AG08395 (cell line): Measurements from ENCODE around the gene UBP1.
"Not testable (repeated sequence)": the region's sequence is repeated elsewhere in the genome, so short reads cannot be mapped to it uniquely, and the experiment has no call there.

ENCODE experiments used
- DNase-seq: peaks from one replicate; pipeline ENCODE4 v3.0.0; 2012; ENCODE audit warnings: mixed read lengths, low spot score

UBP1 gene

GRCh38 chr3:33391255-33391995 is 48.8 kb downstream of the UBP1 start:
- no peak for DNase-seq

GRCh38 chr3:33389908-33390307 is 50.3 kb downstream of the UBP1 start:
- DNase-seq, result no peak

- no peak for DNase-seq
Observed at GRCh38 chr3:33388374-33389100, 51.7 kb downstream of the UBP1 start.

- no peak for DNase-seq
Observed at GRCh38 chr3:33386631-33387030, 53.6 kb downstream of the UBP1 start.

GRCh38 chr3:33385423-33385822 is 54.8 kb downstream of the UBP1 start:
- DNase-seq, result no peak

- DNase-seq, result no peak
Observed at GRCh38 chr3:33383951-33384350, 56.3 kb downstream of the UBP1 start.

GRCh38 chr3:33380653-33381052 is 59.6 kb downstream of the UBP1 start:
- DNase-seq, result no peak

- peak; percentile 75 for DNase-seq
Observed at GRCh38 chr3:33377931-33378330, 62.3 kb downstream of the UBP1 start.

- DNase-seq, result no peak
Observed at GRCh38 chr3:33377489-33377888, 62.7 kb downstream of the UBP1 start.

- DNase-seq, result no peak
Observed at GRCh38 chr3:33373082-33373437, 67.1 kb downstream of the UBP1 start.

- peak; percentile 60 for DNase-seq
Observed at GRCh38 chr3:33372218-33373081, 67.8 kb downstream of the UBP1 start.

- no peak for DNase-seq
Observed at GRCh38 chr3:33364531-33365128, 75.6 kb downstream of the UBP1 start.

- no peak for DNase-seq
Observed at GRCh38 chr3:33364060-33364459, 76.1 kb downstream of the UBP1 start.

- no peak for DNase-seq
Observed at GRCh38 chr3:33363113-33363800, 76.9 kb downstream of the UBP1 start.

- DNase-seq, result peak; percentile 55
Observed at GRCh38 chr3:33360136-33360825, 79.9 kb downstream of the UBP1 start.

- no peak for DNase-seq
Observed at GRCh38 chr3:33358172-33358781, 81.9 kb downstream of the UBP1 start.

- DNase-seq, result peak; percentile 41
Observed at GRCh38 chr3:33355611-33356010, 84.6 kb downstream of the UBP1 start.

- no peak for DNase-seq
Observed at GRCh38 chr3:33339758-33340157, 100.4 kb downstream of the UBP1 start.

- DNase-seq, result not testable (repeated sequence)
Observed at GRCh38 chr3:33338936-33339465, 101.2 kb downstream of the UBP1 start.
